Measurements from ENCODE around the gene CDK2AP2. TPM values are rescaled to one million over a fixed set of nuclear protein-coding genes. Genes with fewer than 3 reads are reported as not detected.

The CDK2AP2 gene
- total and polyA plus RNA-seq, 2 experiments from 2014 or later: 48.6 to 120 TPM

Small RNA genes within 50 kb of the gene (microRNA-seq; reads per million reads assigned to microRNA genes)
- not detected for gene MIR6752

Small RNA genes within 50 kb of the gene (small RNA-seq; reads per million reads assigned to genes)
- gene MIR6752 (ENCODE audit: low replicate concordance): not detected

Other genes starting within 250 kb of the CDK2AP2 start
- gene GRK2, start 241.7 kb downstream of the CDK2AP2 start, total RNA-seq (2014; rRNA removed; shearing (Covaris generic)): 62.2 and 72.5 TPM in 2 replicates
- 19.5 and 21.7 TPM in 2 replicates for gene GRK2, start 241.7 kb downstream of the CDK2AP2 start, polyA plus RNA-seq (2016; fragmentation: Nextera tagmentation; extraction: Ambion mirVana)
- 15.7 and 30.8 TPM in 2 replicates for gene ANKRD13D, start 218.9 kb downstream of the CDK2AP2 start, total RNA-seq (2014; rRNA removed; shearing (Covaris generic))
- gene ANKRD13D, start 218.9 kb downstream of the CDK2AP2 start, polyA plus RNA-seq (2016; fragmentation: Nextera tagmentation; extraction: Ambion mirVana): 19.5 and 20.3 TPM in 2 replicates
- 40.0 and 45.8 TPM in 2 replicates for gene SSH3, start 204.6 kb downstream of the CDK2AP2 start, total RNA-seq (2014; rRNA removed; shearing (Covaris generic))
- gene SSH3, start 204.6 kb downstream of the CDK2AP2 start, polyA plus RNA-seq (2016; fragmentation: Nextera tagmentation; extraction: Ambion mirVana): 17.8 and 25.1 TPM in 2 replicates
- gene POLD4, start 154.6 kb downstream of the CDK2AP2 start, total RNA-seq (2014; rRNA removed; shearing (Covaris generic)): 15.9 and 23.0 TPM in 2 replicates
- 16.2 and 18.8 TPM in 2 replicates for gene POLD4, start 154.6 kb downstream of the CDK2AP2 start, polyA plus RNA-seq (2016; fragmentation: Nextera tagmentation; extraction: Ambion mirVana)
- 0.19 TPM in 1 of 2 replicates, not detected in the other for gene CLCF1, start 134.6 kb downstream of the CDK2AP2 start, total RNA-seq (2014; rRNA removed; shearing (Covaris generic))
- 0.17 and 0.32 TPM in 2 replicates for gene CLCF1, start 134.6 kb downstream of the CDK2AP2 start, polyA plus RNA-seq (2016; fragmentation: Nextera tagmentation; extraction: Ambion mirVana)
- 13.9 and 16.5 TPM in 2 replicates for gene RAD9A, start 116.2 kb downstream of the CDK2AP2 start, total RNA-seq (2014; rRNA removed; shearing (Covaris generic))
- gene RAD9A, start 116.2 kb downstream of the CDK2AP2 start, polyA plus RNA-seq (2016; fragmentation: Nextera tagmentation; extraction: Ambion mirVana): 17.0 and 18.9 TPM in 2 replicates
- gene PPP1CA, start 106.3 kb downstream of the CDK2AP2 start, total RNA-seq (2014; rRNA removed; shearing (Covaris generic)): 227 and 237 TPM in 2 replicates
- 217 TPM in 2 replicates for gene PPP1CA, start 106.3 kb downstream of the CDK2AP2 start, polyA plus RNA-seq (2016; fragmentation: Nextera tagmentation; extraction: Ambion mirVana)
- 0.31 and 0.35 TPM in 2 replicates for gene TBC1D10C, start 104.1 kb downstream of the CDK2AP2 start, total RNA-seq (2014; rRNA removed; shearing (Covaris generic))
- gene TBC1D10C, start 104.1 kb downstream of the CDK2AP2 start, polyA plus RNA-seq (2016; fragmentation: Nextera tagmentation; extraction: Ambion mirVana): 0.17 and 0.31 TPM in 2 replicates
- gene CARNS1, start 92.5 kb downstream of the CDK2AP2 start, total RNA-seq (2014; rRNA removed; shearing (Covaris generic)): 0.27 and 0.76 TPM in 2 replicates
- gene CARNS1, start 92.5 kb downstream of the CDK2AP2 start, polyA plus RNA-seq (2016; fragmentation: Nextera tagmentation; extraction: Ambion mirVana): 0.52 and 0.63 TPM in 2 replicates
- gene RPS6KB2, start 79.7 kb downstream of the CDK2AP2 start, total RNA-seq (2014; rRNA removed; shearing (Covaris generic)): 41.3 and 48.2 TPM in 2 replicates
- gene RPS6KB2, start 79.7 kb downstream of the CDK2AP2 start, polyA plus RNA-seq (2016; fragmentation: Nextera tagmentation; extraction: Ambion mirVana): 27.7 and 29.5 TPM in 2 replicates
- gene PTPRCAP, start 70.5 kb downstream of the CDK2AP2 start, total RNA-seq (2014; rRNA removed; shearing (Covaris generic)): 0.85 and 3.5 TPM in 2 replicates
- 2.7 and 3.3 TPM in 2 replicates for gene PTPRCAP, start 70.5 kb downstream of the CDK2AP2 start, polyA plus RNA-seq (2016; fragmentation: Nextera tagmentation; extraction: Ambion mirVana)
- 77.5 and 91.1 TPM in 2 replicates for gene CORO1B, start 64.7 kb downstream of the CDK2AP2 start, total RNA-seq (2014; rRNA removed; shearing (Covaris generic))
- 61.5 and 69.5 TPM in 2 replicates for gene CORO1B, start 64.7 kb downstream of the CDK2AP2 start, polyA plus RNA-seq (2016; fragmentation: Nextera tagmentation; extraction: Ambion mirVana)
- gene GPR152, start 55.4 kb downstream of the CDK2AP2 start, total RNA-seq (2014; rRNA removed; shearing (Covaris generic)): not detected in 2 replicates
- not detected in 2 replicates for gene GPR152, start 55.4 kb downstream of the CDK2AP2 start, polyA plus RNA-seq (2016; fragmentation: Nextera tagmentation; extraction: Ambion mirVana)
- 0.28 TPM in 1 of 2 replicates, not detected in the other for gene CABP4, start 52.8 kb downstream of the CDK2AP2 start, total RNA-seq (2014; rRNA removed; shearing (Covaris generic))
- gene CABP4, start 52.8 kb downstream of the CDK2AP2 start, polyA plus RNA-seq (2016; fragmentation: Nextera tagmentation; extraction: Ambion mirVana): not detected in 2 replicates
- gene TMEM134, start 38.9 kb downstream of the CDK2AP2 start, total RNA-seq (2014; rRNA removed; shearing (Covaris generic)): 61.4 and 101 TPM in 2 replicates
- 64.7 and 69.2 TPM in 2 replicates for gene TMEM134, start 38.9 kb downstream of the CDK2AP2 start, polyA plus RNA-seq (2016; fragmentation: Nextera tagmentation; extraction: Ambion mirVana)
- gene AIP, start 25.1 kb downstream of the CDK2AP2 start, total RNA-seq (2014; rRNA removed; shearing (Covaris generic)): 22.1 and 29.1 TPM in 2 replicates
- 32.1 and 33.3 TPM in 2 replicates for gene AIP, start 25.1 kb downstream of the CDK2AP2 start, polyA plus RNA-seq (2016; fragmentation: Nextera tagmentation; extraction: Ambion mirVana)
- gene PITPNM1, start 2.8 kb downstream of the CDK2AP2 start, total RNA-seq (2014; rRNA removed; shearing (Covaris generic)): 46.8 and 57.1 TPM in 2 replicates
- gene PITPNM1, start 2.8 kb downstream of the CDK2AP2 start, polyA plus RNA-seq (2016; fragmentation: Nextera tagmentation; extraction: Ambion mirVana): 8.7 and 9.1 TPM in 2 replicates
- not detected in 2 replicates for gene CABP2, start 15.3 kb upstream of the CDK2AP2 start, total RNA-seq (2014; rRNA removed; shearing (Covaris generic))
- gene CABP2, start 15.3 kb upstream of the CDK2AP2 start, polyA plus RNA-seq (2016; fragmentation: Nextera tagmentation; extraction: Ambion mirVana): not detected in 2 replicates
- gene GSTP1, start 75.7 kb upstream of the CDK2AP2 start, total RNA-seq (2014; rRNA removed; shearing (Covaris generic)): 1,021 and 1,776 TPM in 2 replicates
- 1,881 and 1,914 TPM in 2 replicates for gene GSTP1, start 75.7 kb upstream of the CDK2AP2 start, polyA plus RNA-seq (2016; fragmentation: Nextera tagmentation; extraction: Ambion mirVana)
- gene NDUFV1, start 98.8 kb upstream of the CDK2AP2 start, total RNA-seq (2014; rRNA removed; shearing (Covaris generic)): 202 and 241 TPM in 2 replicates
- 98.6 and 104 TPM in 2 replicates for gene NDUFV1, start 98.8 kb upstream of the CDK2AP2 start, polyA plus RNA-seq (2016; fragmentation: Nextera tagmentation; extraction: Ambion mirVana)
- 5.0 and 6.6 TPM in 2 replicates for gene NUDT8, start 121.8 kb upstream of the CDK2AP2 start, total RNA-seq (2014; rRNA removed; shearing (Covaris generic))
- gene NUDT8, start 121.8 kb upstream of the CDK2AP2 start, polyA plus RNA-seq (2016; fragmentation: Nextera tagmentation; extraction: Ambion mirVana): 15.1 and 16.4 TPM in 2 replicates
- 0.10 TPM in 1 of 2 replicates, not detected in the other for gene TBX10, start 131.6 kb upstream of the CDK2AP2 start, total RNA-seq (2014; rRNA removed; shearing (Covaris generic))
- gene TBX10, start 131.6 kb upstream of the CDK2AP2 start, polyA plus RNA-seq (2016; fragmentation: Nextera tagmentation; extraction: Ambion mirVana): not detected in 2 replicates
- gene ACY3, start 142.6 kb upstream of the CDK2AP2 start, total RNA-seq (2014; rRNA removed; shearing (Covaris generic)): 0.31 and 0.87 TPM in 2 replicates
- not detected in 2 replicates for gene ACY3, start 142.6 kb upstream of the CDK2AP2 start, polyA plus RNA-seq (2016; fragmentation: Nextera tagmentation; extraction: Ambion mirVana)
- gene ALDH3B2, start 166.5 kb upstream of the CDK2AP2 start, total RNA-seq (2014; rRNA removed; shearing (Covaris generic)): not detected in 2 replicates
- gene ALDH3B2, start 166.5 kb upstream of the CDK2AP2 start, polyA plus RNA-seq (2016; fragmentation: Nextera tagmentation; extraction: Ambion mirVana): not detected in 2 replicates

All from GM23338 (cell line).